CD4-positive, alpha-beta T cell treated with Interleukin-6 at 100 ng/mL for 8 hours (primary cell): ENCODE results near the gene PCDHA6.
"Not testable (repeated sequence)": the region's sequence is repeated elsewhere in the genome, so short reads cannot be mapped to it uniquely, and the experiment has no call there.

Source experiments
- DNase-seq: peaks from one replicate; pipeline ENCODE4 v3.0.0-alpha.2; 2020; ENCODE audit warnings: mixed read lengths, low spot score

The PCDHA6 gene

DNA sequence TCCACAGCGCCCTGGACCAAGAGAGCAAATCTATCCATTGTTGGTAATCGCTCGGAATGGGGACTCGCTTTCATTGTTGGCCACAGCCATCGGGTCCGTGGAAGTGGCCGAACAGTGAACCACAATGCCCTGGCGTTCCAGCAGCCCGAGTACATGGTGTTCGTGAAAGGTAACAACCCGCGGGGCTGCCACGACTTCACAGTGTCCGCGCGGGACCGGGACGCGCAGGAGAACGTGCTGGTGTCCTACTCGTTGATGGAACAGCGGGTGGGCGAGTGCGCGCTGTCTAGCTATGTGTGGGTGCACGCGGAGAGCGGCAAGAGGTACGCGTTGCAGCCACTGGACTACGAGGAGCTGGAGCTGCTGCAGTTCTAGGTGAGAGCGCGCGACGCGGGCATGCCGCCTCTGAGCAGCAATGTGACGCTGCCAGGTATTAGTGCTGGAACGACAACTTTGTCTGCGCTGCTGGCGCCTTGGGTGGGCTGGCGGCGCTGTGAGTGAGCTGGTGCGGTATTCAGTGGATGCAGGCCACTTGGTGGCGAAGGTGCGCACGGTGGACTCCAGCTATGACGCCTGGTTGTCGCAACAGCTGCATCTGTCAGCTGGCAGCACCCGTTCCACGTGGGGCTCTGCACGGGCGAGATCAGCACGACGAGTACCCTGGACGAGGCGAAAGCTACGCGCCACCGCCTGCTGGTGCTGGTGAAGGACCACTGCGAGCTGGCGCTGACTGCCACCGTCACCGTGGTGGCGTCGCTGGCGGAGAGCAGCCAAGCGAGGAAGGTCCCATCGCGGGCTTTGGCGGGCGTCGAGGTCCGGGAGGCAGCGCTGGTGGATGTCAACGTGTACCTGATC, 34.9 kb downstream of the PCDHA6 start:
- DNase-seq: no peak

DNA sequence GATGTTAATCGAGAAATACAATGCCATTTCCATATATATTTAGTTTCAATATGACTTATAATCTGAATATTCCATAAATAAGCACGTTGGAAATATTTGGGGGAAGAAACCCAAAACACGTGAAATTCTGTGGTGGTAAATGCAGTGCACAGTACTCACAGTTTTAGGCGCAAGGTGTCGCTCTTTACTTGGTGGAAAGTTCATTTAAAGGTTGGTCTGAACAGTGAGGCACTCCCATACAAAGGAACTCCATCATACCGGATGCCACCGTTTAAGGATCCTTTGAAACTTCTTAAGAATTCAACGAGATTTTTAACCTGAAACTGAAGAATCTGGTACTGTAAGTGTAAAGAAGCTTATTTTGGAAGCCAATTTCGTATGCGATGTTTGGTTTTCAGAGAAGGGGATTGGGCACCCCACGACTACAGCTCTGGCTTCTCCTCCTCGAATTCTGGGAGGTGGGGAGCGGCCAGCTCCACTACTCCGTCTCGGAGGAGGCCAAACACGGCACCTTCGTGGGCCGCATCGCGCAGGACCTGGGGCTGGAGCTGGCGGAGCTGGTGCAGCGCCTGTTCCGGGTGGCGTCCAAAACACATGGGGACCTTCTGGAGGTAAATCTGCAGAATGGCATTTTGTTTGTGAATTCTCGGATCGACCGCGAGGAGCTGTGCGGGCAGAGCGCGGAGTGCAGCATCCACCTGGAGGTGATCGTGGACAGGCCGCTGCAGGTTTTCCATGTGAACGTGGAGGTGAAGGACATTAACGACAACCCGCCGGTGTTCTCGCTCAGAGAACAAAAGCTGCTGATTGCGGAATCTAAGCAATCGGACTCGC, 41.2 kb downstream of the PCDHA6 start, which contains the start of gene PCDHA11:
Gene PCDHA11 (plus strand): TSS at position 237 of the 834 bp plus-strand sequence. CDS start 147 bp downstream, at position 384.
- no peak for DNase-seq

DNA sequence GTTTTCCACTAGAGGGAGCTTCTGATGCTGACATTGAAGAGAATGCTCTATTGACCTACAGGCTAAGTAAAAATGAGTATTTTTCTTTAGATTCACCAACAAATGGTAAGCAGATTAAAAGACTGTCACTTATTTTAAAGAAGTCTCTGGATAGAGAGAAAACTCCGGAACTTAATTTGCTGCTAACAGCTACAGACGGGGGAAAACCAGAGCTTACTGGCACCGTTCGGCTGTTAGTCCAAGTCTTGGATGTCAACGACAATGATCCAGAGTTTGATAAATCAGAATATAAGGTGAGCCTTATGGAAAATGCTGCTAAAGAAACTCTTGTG, 41.8 kb downstream of the PCDHA6 start:
- DNase-seq: no peak

DNA sequence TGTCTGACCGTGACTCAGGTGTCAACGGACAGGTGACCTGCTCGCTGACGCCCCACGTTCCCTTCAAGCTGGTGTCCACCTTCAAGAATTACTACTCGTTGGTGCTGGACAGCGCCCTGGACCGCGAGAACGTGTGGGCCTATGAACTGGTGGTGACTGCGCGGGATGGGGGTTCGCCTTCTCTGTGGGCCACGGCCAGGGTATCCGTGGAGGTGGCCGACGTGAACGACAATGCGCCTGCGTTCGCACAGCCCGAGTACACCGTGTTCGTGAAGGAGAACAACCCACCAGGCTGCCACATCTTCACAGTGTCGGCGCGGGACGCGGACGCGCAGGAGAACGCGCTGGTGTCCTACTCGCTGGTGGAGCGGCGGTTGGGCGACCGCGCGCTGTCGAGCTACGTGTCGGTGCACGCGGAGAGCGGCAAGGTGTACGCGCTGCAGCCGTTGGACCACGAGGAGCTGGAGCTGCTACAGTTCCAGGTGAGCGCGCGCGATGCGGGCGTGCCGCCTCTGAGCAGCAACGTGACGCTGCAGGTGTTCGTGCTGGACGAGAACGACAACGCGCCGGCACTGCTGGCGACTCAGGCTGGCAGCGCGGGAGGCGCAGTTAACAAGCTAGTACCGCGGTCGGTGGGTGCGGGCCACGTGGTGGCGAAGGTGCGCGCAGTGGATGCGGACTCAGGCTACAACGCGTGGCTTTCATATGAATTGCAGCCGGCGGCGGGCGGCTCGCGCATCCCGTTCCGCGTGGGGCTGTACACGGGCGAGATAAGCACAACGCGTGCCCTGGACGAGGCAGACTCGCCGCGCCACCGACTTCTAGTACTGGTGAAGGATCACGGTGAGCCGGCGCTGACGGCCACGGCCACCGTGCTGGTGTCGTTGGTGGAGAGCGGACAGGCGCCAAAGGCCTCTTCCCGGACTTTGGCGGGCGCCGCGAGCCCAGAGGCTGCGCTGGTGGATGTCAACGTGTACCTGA, 42.8 kb downstream of the PCDHA6 start:
- no peak for DNase-seq

DNA sequence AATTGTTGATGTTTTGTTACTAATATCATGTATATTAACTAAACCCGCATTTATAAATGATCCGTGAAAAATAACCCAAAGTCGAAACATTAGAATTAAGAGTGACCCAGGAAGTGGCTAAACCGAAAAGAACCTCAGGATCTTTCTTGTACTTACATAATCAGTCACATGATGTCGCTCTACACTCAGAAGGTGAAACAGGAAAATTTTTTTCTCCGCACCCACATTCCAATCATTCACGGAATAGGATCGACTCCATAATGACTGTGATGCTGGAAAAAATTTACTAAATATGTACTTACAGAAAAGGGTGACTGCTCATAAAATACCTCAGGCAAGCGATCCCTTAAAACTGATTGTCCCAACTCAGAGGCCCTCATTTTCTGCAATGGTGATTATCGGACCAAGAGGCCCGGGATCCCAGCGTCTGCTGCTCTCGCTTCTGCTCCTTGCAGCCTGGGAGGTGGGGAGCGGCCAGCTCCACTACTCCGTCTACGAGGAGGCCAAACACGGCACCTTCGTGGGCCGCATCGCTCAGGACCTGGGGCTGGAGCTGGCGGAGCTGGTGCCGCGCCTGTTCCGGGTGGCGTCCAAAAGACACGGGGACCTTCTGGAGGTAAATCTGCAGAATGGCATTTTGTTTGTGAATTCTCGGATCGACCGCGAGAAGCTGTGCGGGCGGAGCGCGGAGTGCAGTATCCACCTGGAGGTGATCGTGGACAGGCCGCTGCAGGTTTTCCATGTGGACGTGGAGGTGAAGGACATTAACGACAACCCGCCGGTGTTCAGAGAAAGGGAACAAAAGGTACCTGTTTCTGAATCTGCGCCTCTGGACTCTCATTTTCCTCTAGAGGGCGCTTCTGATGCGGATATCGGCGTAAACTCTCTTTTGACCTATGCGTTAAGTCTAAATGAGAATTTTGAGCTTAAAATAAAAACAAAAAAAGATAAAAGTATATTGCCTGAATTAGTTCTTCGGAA, 47.6 kb downstream of the PCDHA6 start, which contains the start of gene PCDHA12:
Gene PCDHA12 (plus strand): TSS at position 224 of the 981 bp plus-strand sequence. CDS start 165 bp downstream, at position 389.
- DNase-seq: no peak

DNA sequence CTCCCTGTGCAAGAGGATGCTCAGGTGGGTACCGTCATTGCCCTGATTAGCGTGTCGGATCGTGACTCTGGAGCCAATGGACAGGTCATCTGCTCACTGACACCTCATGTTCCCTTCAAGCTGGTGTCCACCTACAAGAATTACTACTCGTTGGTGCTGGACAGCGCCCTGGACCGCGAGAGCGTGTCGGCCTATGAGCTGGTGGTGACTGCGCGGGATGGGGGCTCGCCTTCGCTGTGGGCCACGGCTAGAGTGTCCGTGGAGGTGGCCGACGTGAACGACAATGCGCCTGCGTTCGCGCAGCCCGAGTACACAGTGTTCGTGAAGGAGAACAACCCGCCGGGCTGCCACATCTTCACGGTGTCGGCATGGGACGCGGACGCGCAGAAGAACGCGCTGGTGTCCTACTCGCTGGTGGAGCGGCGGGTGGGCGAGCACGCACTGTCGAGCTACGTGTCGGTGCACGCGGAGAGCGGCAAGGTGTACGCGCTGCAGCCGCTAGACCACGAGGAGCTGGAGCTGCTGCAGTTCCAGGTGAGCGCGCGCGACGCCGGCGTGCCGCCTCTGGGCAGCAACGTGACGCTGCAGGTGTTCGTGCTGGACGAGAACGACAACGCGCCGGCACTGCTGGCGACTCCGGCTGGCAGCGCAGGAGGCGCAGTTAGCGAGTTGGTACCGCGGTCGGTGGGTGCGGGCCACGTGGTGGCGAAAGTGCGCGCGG, 48.9 kb downstream of the PCDHA6 start:
- not testable (repeated sequence) for DNase-seq

DNA sequence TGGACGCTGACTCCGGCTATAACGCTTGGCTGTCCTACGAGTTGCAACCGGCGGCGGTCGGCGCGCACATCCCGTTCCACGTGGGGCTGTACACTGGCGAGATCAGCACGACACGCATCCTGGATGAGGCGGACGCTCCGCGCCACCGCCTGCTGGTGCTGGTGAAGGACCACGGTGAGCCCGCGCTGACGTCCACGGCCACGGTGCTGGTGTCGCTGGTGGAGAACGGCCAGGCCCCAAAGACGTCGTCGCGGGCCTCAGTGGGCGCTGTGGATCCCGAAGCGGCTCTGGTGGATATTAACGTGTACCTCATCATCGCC, 49.5 kb downstream of the PCDHA6 start:
- no peak for DNase-seq
